HG02610 (cell line): ENCODE results near the gene TCF7L2.

Source experiments
- ATAC-seq: cut with Tn5 transposase; IDR thresholded peaks from one replicate; pipeline ENCODE4 v1.9.1; 2021; ENCODE audit warnings: mild to moderate bottlenecking, moderate library complexity; ENCODE audit not compliant: unreplicated experiment

TCF7L2 gene

GRCh38 chr10:113175176-113175575 is 225.1 kb downstream of the TCF7L2 start:
- ATAC-seq, result no peak

GRCh38 chr10:113175756-113176651 is 226.0 kb downstream of the TCF7L2 start:
- no peak for ATAC-seq

- no peak for ATAC-seq
These were observed 226.7 kb downstream of the TCF7L2 start for GRCh38 chr10:113176652-113177155.

GRCh38 chr10:113177156-113177935 is 227.3 kb downstream of the TCF7L2 start:
- ATAC-seq, result no peak

GRCh38 chr10:113177936-113178335 is 227.9 kb downstream of the TCF7L2 start:
- no peak for ATAC-seq

GRCh38 chr10:113178771-113179170 is 228.7 kb downstream of the TCF7L2 start:
- ATAC-seq, result no peak

GRCh38 chr10:113179265-113179664 is 229.2 kb downstream of the TCF7L2 start:
- no peak for ATAC-seq

GRCh38 chr10:113179966-113180365 is 229.9 kb downstream of the TCF7L2 start:
- no peak for ATAC-seq

GRCh38 chr10:113180401-113181154 is 230.5 kb downstream of the TCF7L2 start:
- ATAC-seq, result no peak

- no peak for ATAC-seq
These were observed 232.1 kb downstream of the TCF7L2 start for GRCh38 chr10:113182154-113182553.

- ATAC-seq, result no peak
These were observed 233.5 kb downstream of the TCF7L2 start for GRCh38 chr10:113183573-113183972.

- no peak for ATAC-seq
These were observed 237.2 kb downstream of the TCF7L2 start for GRCh38 chr10:113187063-113187777.

GRCh38 chr10:113199459-113199858 is 249.4 kb downstream of the TCF7L2 start:
- ATAC-seq, result no peak

- no peak for ATAC-seq
These were observed 252.0 kb downstream of the TCF7L2 start for GRCh38 chr10:113202011-113202410.

GRCh38 chr10:113207924-113208323 is 257.9 kb downstream of the TCF7L2 start:
- ATAC-seq, result no peak

GRCh38 chr10:113213035-113213434 is 263.0 kb downstream of the TCF7L2 start:
- no peak for ATAC-seq

- no peak for ATAC-seq
These were observed 264.3 kb downstream of the TCF7L2 start for GRCh38 chr10:113214331-113214730.

- no peak for ATAC-seq
These were observed 266.1 kb downstream of the TCF7L2 start for GRCh38 chr10:113216102-113216501.
